ENCODE results near the gene OLFML1.

The OLFML1 gene

DNA sequence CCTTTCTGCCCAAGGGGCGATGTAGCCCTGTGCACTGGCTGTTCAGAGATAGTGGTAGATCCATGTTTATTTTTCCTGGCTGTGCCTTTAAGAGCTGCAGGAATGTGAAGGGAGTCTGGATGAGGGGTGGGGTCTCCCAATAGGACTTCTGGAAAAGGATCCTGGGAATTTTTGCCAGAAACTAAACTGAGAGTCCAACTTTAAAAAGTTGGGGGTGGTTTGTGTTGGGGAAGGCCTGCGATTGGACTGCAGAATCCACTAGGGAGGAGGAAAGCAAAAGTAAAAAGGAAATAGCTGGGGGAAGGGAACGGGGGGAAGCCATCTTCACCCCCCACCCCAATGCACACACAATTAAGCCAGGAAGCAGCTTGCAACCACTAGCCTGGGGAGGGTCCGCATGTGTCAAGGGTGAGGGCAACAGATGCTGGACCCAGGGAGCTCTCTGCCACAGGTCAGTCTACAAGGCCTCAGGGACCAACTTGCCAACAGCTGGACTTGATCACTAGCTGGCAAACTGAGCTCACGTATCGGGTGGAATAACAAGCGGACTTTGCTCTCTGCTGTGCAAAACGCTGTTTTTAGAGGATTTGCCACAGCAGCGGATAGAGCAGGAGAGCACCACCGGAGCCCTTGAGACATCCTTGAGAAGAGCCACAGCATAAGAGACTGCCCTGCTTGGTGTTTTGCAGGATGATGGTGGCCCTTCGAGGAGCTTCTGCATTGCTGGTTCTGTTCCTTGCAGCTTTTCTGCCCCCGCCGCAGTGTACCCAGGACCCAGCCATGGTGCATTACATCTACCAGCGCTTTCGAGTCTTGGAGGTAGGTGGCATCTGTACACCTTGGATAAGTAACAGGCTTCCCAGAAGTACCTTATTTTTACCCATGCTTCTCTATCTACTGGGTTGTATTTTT, at the start of gene OLFML1:
OLFML1 (plus strand) TSS at position 321 of the 912 bp plus-strand sequence; CDS start at position 691, 370 bp downstream.
- peak within 1 kb of the TSS; percentile 5 to 41 (median 28) for H3K4me3 ChIP-seq
- peak within 1 kb of the TSS in 13 of 21 experiments; percentile 5 to 65 (median 31) for H3K27ac ChIP-seq

DNA sequence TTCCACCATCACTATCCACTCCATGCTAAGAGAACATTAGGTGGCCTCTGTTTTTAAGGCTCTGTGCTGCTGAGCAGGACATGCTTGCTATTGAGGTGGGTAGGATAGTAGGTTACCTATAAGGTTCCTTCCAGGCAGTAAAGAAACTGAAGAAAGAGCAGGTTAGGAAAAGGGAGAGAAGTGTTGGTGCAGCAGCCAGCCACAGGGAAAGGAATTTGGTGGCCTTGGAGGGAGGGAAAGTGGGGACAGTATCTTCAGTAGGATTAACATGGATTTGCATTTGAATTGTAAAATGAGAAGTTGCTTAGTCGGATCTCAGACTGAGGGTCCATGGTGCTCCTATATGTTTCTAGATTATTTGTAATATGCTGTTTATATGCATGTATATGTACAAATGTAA, 49.2 kb upstream of the OLFML1 start:
- Histone ChIP-seq H3K27ac (peak overlapping the region in 2 of 21 experiments; percentile 34 to 54), H3K4me3 (no peak overlapping the region)

- H3K4me3 ChIP-seq, result no peak overlapping the region
- peak overlapping the region in 2 of 21 experiments; percentile 34 to 54 for H3K27ac ChIP-seq
Observed at GRCh38 chr11:7436657-7437056, 48.6 kb upstream of the OLFML1 start.

DNA sequence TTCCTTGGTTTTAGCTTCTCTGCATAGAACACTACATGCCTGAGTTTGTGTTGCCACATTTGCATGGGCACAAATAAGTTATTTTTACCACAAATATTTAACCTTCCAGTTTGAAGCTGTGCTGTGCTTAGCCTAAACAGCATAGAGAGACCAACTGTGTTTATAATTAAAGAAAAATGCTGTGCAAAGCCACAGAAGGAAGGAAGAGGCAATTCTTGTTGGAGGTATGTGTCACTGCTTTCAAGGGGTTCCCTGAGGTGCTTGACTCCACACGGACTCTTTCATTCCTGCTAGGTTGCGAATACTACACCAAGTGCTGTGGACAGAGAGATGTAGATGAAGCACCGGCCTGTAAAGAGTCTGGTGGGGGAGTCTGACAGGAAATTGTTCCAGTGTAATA, 47.6 kb upstream of the OLFML1 start:
- H3K4me3 ChIP-seq, result no peak overlapping the region
- no peak overlapping the region for H3K27ac ChIP-seq

- no peak overlapping the region for H3K4me3 ChIP-seq
- no peak overlapping the region for H3K27ac ChIP-seq
Observed at GRCh38 chr11:7439746-7440320, 45.5 kb upstream of the OLFML1 start.

- Histone ChIP-seq H3K27ac (no peak overlapping the region), H3K4me3 (no peak overlapping the region)
Observed at GRCh38 chr11:7442588-7443215, 42.6 kb upstream of the OLFML1 start.

- no peak overlapping the region for H3K4me3 ChIP-seq
- H3K27ac ChIP-seq, result no peak overlapping the region
Observed at GRCh38 chr11:7444091-7444981, 41.0 kb upstream of the OLFML1 start.

GRCh38 chr11:7445564-7445963, 39.7 kb upstream of the OLFML1 start:
- no peak overlapping the region for H3K4me3 ChIP-seq
- no peak overlapping the region for H3K27ac ChIP-seq

GRCh38 chr11:7448201-7448600, 37.1 kb upstream of the OLFML1 start:
- Histone ChIP-seq H3K4me3 (no peak overlapping the region), H3K27ac (no peak overlapping the region)

GRCh38 chr11:7449211-7449840, 36.0 kb upstream of the OLFML1 start:
- Histone ChIP-seq H3K4me3 (no peak overlapping the region), H3K27ac (no peak overlapping the region)

DNA sequence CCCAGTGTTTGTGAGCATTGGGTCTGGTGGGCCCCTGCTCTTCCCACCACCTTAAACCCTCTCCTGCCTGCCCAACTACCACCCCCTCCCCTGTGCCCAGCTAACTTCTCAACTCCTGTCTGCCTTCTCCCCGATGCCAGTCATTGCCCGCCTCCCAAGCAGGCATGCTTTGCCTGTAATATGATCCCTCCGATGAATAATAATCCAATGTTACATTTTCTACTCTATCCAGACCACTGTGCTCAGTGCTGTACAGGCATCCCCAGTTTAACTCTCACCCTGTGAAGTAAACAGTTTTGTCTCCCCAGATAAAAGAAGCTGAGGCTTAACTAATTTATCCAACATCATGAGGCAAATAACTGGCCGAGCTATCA, 35.5 kb upstream of the OLFML1 start:
- no peak overlapping the region for H3K27ac ChIP-seq
- H3K4me3 ChIP-seq, result no peak overlapping the region

DNA sequence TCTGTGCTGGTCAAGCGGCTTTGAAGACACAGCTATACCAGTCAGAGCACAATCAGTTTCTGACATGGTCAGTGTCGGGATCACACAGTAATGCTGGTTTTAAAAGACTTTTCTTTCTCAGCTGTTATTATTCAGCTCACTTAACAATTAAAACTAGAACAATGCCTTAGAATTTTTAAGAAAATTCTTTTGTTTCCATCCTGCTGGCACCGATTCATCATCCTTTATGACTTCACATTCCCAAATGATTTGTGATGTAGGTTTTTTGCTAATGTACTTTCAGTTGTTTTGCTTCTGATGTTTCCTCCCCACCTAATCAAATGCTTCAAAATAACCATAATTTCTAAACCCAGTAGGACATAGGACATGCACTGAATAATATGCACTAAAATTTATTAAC, 34.5 kb upstream of the OLFML1 start:
- Histone ChIP-seq H3K27ac (no peak overlapping the region), H3K4me3 (no peak overlapping the region)

DNA sequence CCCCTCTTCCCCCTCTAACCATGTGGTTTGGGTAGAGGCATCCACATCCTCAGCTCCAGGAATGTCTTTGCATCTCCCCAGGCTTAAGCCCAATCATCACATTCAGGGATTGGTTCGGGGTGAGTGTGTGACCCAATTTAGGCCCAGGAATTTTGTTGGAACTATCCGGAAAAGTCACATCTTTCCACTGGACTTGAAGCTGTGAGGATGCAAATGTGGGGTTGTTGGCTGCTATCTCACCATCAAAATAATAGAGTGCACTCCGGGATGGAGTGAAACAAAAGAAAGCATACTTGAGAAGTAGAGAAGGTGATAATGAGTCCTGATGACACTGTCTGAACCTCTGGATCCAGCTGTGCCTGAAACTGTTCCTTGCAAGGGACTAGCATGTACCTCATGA, 33.8 kb upstream of the OLFML1 start:
- no peak overlapping the region for H3K27ac ChIP-seq
- no peak overlapping the region for H3K4me3 ChIP-seq

DNA sequence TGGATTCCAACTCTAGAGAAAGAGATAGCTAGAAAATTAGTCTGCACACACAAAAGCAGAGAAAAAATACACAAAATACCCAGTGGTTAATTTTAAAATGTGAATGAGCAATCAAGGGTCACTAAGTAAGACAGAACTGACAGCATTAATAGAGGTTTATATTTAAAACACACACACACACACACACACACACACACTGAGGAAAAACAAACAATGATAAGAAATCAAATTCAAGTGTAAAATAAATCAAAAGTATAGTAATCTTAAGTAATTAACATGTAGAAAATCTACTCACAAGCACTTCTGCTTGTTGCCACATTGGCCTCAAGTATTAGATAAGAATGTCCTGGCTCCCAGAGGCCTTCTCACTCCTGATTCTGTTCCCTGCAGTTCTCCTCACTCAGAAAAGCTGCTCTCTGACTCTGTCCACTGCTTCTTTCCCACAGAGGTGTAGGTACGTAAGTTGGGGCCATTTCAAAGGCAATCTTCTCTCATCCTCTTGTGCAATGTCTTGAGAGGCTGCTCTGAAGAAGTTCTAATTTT, 33.3 kb upstream of the OLFML1 start:
- H3K27ac ChIP-seq, result no peak overlapping the region
- H3K4me3 ChIP-seq, result no peak overlapping the region

DNA sequence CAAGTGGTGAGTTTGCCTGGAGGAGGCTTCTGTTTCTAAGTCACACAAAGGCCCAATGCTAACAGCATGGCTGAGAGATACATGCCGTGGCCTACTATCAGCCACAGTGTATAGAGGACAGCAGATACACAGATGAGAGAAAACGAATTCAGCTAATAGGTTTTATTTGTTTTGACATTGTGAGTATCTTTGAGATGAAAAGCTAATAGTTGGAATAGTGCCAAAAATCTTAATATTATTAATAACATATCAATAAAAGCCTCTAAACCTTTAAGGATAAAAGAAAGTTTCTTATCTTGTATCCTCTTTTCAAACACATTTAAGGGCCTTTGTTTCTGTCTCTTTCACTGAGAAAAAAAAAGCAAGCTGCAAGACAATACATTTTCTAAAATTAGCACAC, 30.5 kb upstream of the OLFML1 start:
- H3K27ac ChIP-seq, result no peak overlapping the region
- H3K4me3 ChIP-seq, result no peak overlapping the region

- Histone ChIP-seq H3K27ac (no peak overlapping the region), H3K4me3 (no peak overlapping the region)
Observed at GRCh38 chr11:7457211-7457610, 28.1 kb upstream of the OLFML1 start.

GRCh38 chr11:7462706-7463105, 22.6 kb upstream of the OLFML1 start:
- Histone ChIP-seq H3K27ac (no peak overlapping the region), H3K4me3 (no peak overlapping the region)

- H3K27ac ChIP-seq, result no peak overlapping the region
- no peak overlapping the region for H3K4me3 ChIP-seq
Observed at GRCh38 chr11:7467652-7468051, 17.7 kb upstream of the OLFML1 start.

GRCh38 chr11:7469351-7469865, 15.9 kb upstream of the OLFML1 start:
- no peak overlapping the region for H3K27ac ChIP-seq
- H3K4me3 ChIP-seq, result no peak overlapping the region

Measured in skin epidermis (tissue), 12 donors.